KMS-11 (cell line): Measurements from ENCODE around the gene SP1.
A peak's percentile ranks its signal among the peaks of the same experiment; 100 is the strongest.

Experiments used
- H2AFZ ChIP-seq: fragments of 200-600 bp; sonication (generic); 2 replicates; pipeline ENCODE4 v1.6.1; 2016; ENCODE audit warnings: antibody characterized with exemption, mixed run types, low read depth
- H3K27ac ChIP-seq: fragments of 200-600 bp; sonication (generic); 2 replicates; pipeline ENCODE4 v1.6.1; 2016; ENCODE audit warnings: mild to moderate bottlenecking, mixed run types
- H3K27me3 ChIP-seq: fragments of 200-600 bp; sonication (generic); 2 replicates; pipeline ENCODE4 v1.6.1; 2017; ENCODE audit warnings: mild to moderate bottlenecking, low read depth, mixed run types, moderate library complexity; ENCODE audit not compliant: insufficient read depth
- H3K36me3 ChIP-seq: fragments of 200-600 bp; sonication (generic); 2 replicates; pipeline ENCODE4 v1.6.1; 2017; ENCODE audit warnings: mild to moderate bottlenecking, mixed run types; ENCODE audit not compliant: insufficient read depth
- H3K4me1 ChIP-seq: fragments of 200-600 bp; sonication (generic); 2 replicates; pipeline ENCODE4 v1.6.1; 2016; ENCODE audit warnings: mild to moderate bottlenecking, low read depth, mixed run types; ENCODE audit not compliant: poor library complexity, severe bottlenecking
- H3K4me2 ChIP-seq: fragments of 200-600 bp; sonication (generic); 2 replicates; pipeline ENCODE4 v1.7.0; 2016; ENCODE audit warnings: mild to moderate bottlenecking, mixed run types
- H3K4me3 ChIP-seq: fragments of 200-600 bp; sonication (generic); IDR thresholded peaks from 2 replicates; pipeline ENCODE4 v1.6.1; 2017; ENCODE audit warnings: low read depth, low read length, mixed read lengths; ENCODE audit not compliant: insufficient read depth
- H3K79me2 ChIP-seq: fragments of 200-600 bp; sonication (generic); 2 replicates; pipeline ENCODE4 v1.6.1; 2016; ENCODE audit warnings: low read depth, mixed run types; ENCODE audit not compliant: insufficient read depth
- H3K9ac ChIP-seq: fragments of 200-600 bp; sonication (generic); 2 replicates; pipeline ENCODE4 v1.6.1; 2016; ENCODE audit warnings: mild to moderate bottlenecking, mixed run types
- H4K20me1 ChIP-seq: fragments of 200-600 bp; sonication (generic); 2 replicates; pipeline ENCODE4 v1.6.1; 2016; ENCODE audit warnings: mild to moderate bottlenecking, mixed run types; ENCODE audit not compliant: insufficient read depth
- CTCF ChIP-seq: fragments of 200-600 bp; sonication (generic); conservative IDR thresholded peaks from 2 replicates; pipeline ENCODE4 v1.6.1; 2017; ENCODE audit warnings: low read depth, mild to moderate bottlenecking, antibody characterized with exemption, low read length, moderate library complexity, mixed read lengths

The SP1 gene

GRCh38 chr12:53378222-53378621, 1.8 kb upstream of the SP1 start:
- TF ChIP-seq CTCF: no peak
- Histone ChIP-seq H3K4me2 (peak overlapping the region; percentile 65; the same call in 1 of the 2 replicates), H3K27ac (0 out of 2 replicates have a peak overlapping the region, but pooled peaks have one; percentile 52), H3K36me3 (no peaks in the 10 kb centered on the region), H3K4me1 (peaks cover 48% of the 10 kb centered on the region), H3K79me2 (peaks cover 25% of the 10 kb centered on the region; the same call in 1 of the 2 replicates), H3K4me3 (no peak overlapping the region), H3K27me3 (no peaks in the 10 kb centered on the region), H2AFZ (peak overlapping the region; percentile 64), H4K20me1 (no peaks in the 10 kb centered on the region), H3K9ac (no peak overlapping the region)

- Histone ChIP-seq H3K4me3 (no peak overlapping the region), H3K9ac (peak overlapping the region; percentile 35; the same call in 1 of the 2 replicates), H3K4me2 (peak overlapping the region; percentile 65), H3K36me3 (no peaks in the 10 kb centered on the region; the same call in 1 of the 2 replicates), H3K4me1 (peaks cover 48% of the 10 kb centered on the region), H3K27me3 (no peaks in the 10 kb centered on the region), H3K79me2 (peaks cover 32% of the 10 kb centered on the region; the same call in 1 of the 2 replicates), H2AFZ (peak overlapping the region; percentile 64), H3K27ac (peak overlapping the region; percentile 52), H4K20me1 (no peaks in the 10 kb centered on the region)
- TF ChIP-seq CTCF: no peak; the same call in 1 of the 2 replicates
Measured at GRCh38 chr12:53378724-53379388, 1.1 kb upstream of the SP1 start.

- peaks cover 39% of the 10 kb centered on the region for H3K79me2 ChIP-seq
- no peak overlapping the region for H3K4me3 ChIP-seq
- H2AFZ ChIP-seq: peak overlapping the region; percentile 64
- no peaks in the 10 kb centered on the region; the same call in 1 of the 2 replicates for H3K36me3 ChIP-seq
- peak overlapping the region; percentile 65 for H3K4me2 ChIP-seq
- peaks cover 49% of the 10 kb centered on the region for H3K4me1 ChIP-seq
- H3K9ac ChIP-seq: peak overlapping the region; percentile 85
- peak overlapping the region; percentile 80 for H3K27ac ChIP-seq
- TF ChIP-seq CTCF: no peak; the same call in 1 of the 2 replicates
- H3K27me3 ChIP-seq: no peaks in the 10 kb centered on the region
- no peaks in the 10 kb centered on the region for H4K20me1 ChIP-seq
Measured at GRCh38 chr12:53379389-53380103, 430 bp upstream of the SP1 start.

GRCh38 chr12:53380794-53381730, 1.1 kb downstream of the SP1 start:
- Histone ChIP-seq H3K27ac (peak overlapping the region; percentile 21; the same call in 1 of the 2 replicates), H4K20me1 (no peaks in the 10 kb centered on the region), H2AFZ (peak overlapping the region; percentile 19; the same call in 1 of the 2 replicates), H3K9ac (peak overlapping the region; percentile 36), H3K4me2 (peak overlapping the region; percentile 79), H3K79me2 (peaks cover 54% of the 10 kb centered on the region), H3K36me3 (no peaks in the 10 kb centered on the region; the same call in 1 of the 2 replicates), H3K27me3 (no peaks in the 10 kb centered on the region), H3K4me3 (peak overlapping the region; percentile 68), H3K4me1 (peaks cover 62% of the 10 kb centered on the region)
- no peak for TF ChIP-seq CTCF
